Measurements from ENCODE around the gene MAST2.

MAST2 gene

GRCh38 chr1:45806129-45806528 lies 2.7 kb downstream of the MAST2 start:
- Histone ChIP-seq H3K4me1 (ENCODE audit: control insufficient read depth in 1 of 2, insufficient read depth in 2 of 2, low read length in 2 of 2) (peaks cover 15 to 30% of the 10 kb centered on the region in 2 donors), H3K27me3 (ENCODE audit: control insufficient read depth in 1 of 2, insufficient read depth in 2 of 2, low read length in 2 of 2) (no peaks in the 10 kb centered on the region), H3K36me3 (ENCODE audit: control insufficient read depth in 1 of 2, insufficient read depth in 2 of 2, low read length in 2 of 2) (no peaks in the 10 kb centered on the region), H3K27ac (ENCODE audit: low read depth, low read length) (no peak overlapping the region), H3K4me3 (ENCODE audit: low read depth in 1 of 2, low read length in 2 of 2) (no peak overlapping the region), H3K9me3 (ENCODE audit: control insufficient read depth in 1 of 2, low read length in 2 of 2) (no peaks in the 10 kb centered on the region), H3K9ac (ENCODE audit: low read depth in 1 of 2, low read length in 2 of 2) (no peak overlapping the region)

GRCh38 chr1:45809761-45810160 lies 6.3 kb downstream of the MAST2 start:
- H3K36me3 ChIP-seq (ENCODE audit: control insufficient read depth in 1 of 2, insufficient read depth in 2 of 2, low read length in 2 of 2) = peaks cover 0 to 9% of the 10 kb centered on the region in 2 donors
- no peak overlapping the region for H3K9ac ChIP-seq (ENCODE audit: low read depth in 1 of 2, low read length in 2 of 2)
- peaks cover 0 to 12% of the 10 kb centered on the region in 2 donors for H3K4me1 ChIP-seq (ENCODE audit: control insufficient read depth in 1 of 2, insufficient read depth in 2 of 2, low read length in 2 of 2)
- no peak overlapping the region for H3K27ac ChIP-seq (ENCODE audit: low read depth, low read length)
- H3K4me3 ChIP-seq (ENCODE audit: low read depth in 1 of 2, low read length in 2 of 2) = no peak overlapping the region
- H3K27me3 ChIP-seq (ENCODE audit: control insufficient read depth in 1 of 2, insufficient read depth in 2 of 2, low read length in 2 of 2) = no peaks in the 10 kb centered on the region
- no peaks in the 10 kb centered on the region for H3K9me3 ChIP-seq (ENCODE audit: control insufficient read depth in 1 of 2, low read length in 2 of 2)

GRCh38 chr1:45814776-45815175 lies 11.4 kb downstream of the MAST2 start:
- Histone ChIP-seq H3K9ac (ENCODE audit: low read depth in 1 of 2, low read length in 2 of 2) (no peak overlapping the region), H3K27me3 (ENCODE audit: control insufficient read depth in 1 of 2, insufficient read depth in 2 of 2, low read length in 2 of 2) (no peaks in the 10 kb centered on the region), H3K27ac (ENCODE audit: low read depth, low read length) (no peak overlapping the region), H3K36me3 (ENCODE audit: control insufficient read depth in 1 of 2, insufficient read depth in 2 of 2, low read length in 2 of 2) (peaks cover 0 to 9% of the 10 kb centered on the region in 2 donors), H3K4me1 (ENCODE audit: control insufficient read depth in 1 of 2, insufficient read depth in 2 of 2, low read length in 2 of 2) (peaks cover 0 to 1% of the 10 kb centered on the region in 2 donors), H3K4me3 (ENCODE audit: low read depth in 1 of 2, low read length in 2 of 2) (no peak overlapping the region), H3K9me3 (ENCODE audit: control insufficient read depth in 1 of 2, low read length in 2 of 2) (peaks cover 0 to 9% of the 10 kb centered on the region in 2 donors)

GRCh38 chr1:45815667-45816458 lies 12.5 kb downstream of the MAST2 start:
- Histone ChIP-seq H3K4me1 (ENCODE audit: control insufficient read depth in 1 of 2, insufficient read depth in 2 of 2, low read length in 2 of 2) (no peaks in the 10 kb centered on the region), H3K4me3 (ENCODE audit: low read depth in 1 of 2, low read length in 2 of 2) (no peak overlapping the region), H3K9me3 (ENCODE audit: control insufficient read depth in 1 of 2, low read length in 2 of 2) (peaks cover 0 to 10% of the 10 kb centered on the region in 2 donors)

GRCh38 chr1:45820173-45820572 lies 16.8 kb downstream of the MAST2 start:
- Histone ChIP-seq H3K36me3 (ENCODE audit: control insufficient read depth in 1 of 2, insufficient read depth in 2 of 2, low read length in 2 of 2) (no peaks in the 10 kb centered on the region), H3K27ac (ENCODE audit: low read depth, low read length) (no peak overlapping the region), H3K9ac (ENCODE audit: low read depth in 1 of 2, low read length in 2 of 2) (no peak overlapping the region), H3K4me1 (ENCODE audit: control insufficient read depth in 1 of 2, insufficient read depth in 2 of 2, low read length in 2 of 2) (peaks cover 6 to 8% of the 10 kb centered on the region in 2 donors), H3K9me3 (ENCODE audit: control insufficient read depth in 1 of 2, low read length in 2 of 2) (peaks cover 0 to 10% of the 10 kb centered on the region in 2 donors), H3K4me3 (ENCODE audit: low read depth in 1 of 2, low read length in 2 of 2) (no peak overlapping the region), H3K27me3 (ENCODE audit: control insufficient read depth in 1 of 2, insufficient read depth in 2 of 2, low read length in 2 of 2) (no peaks in the 10 kb centered on the region)

More at GRCh38 chr1:45815667-45816458, 12.5 kb downstream of the MAST2 start:
- Histone ChIP-seq H3K27ac (ENCODE audit: low read depth, low read length) (no peak overlapping the region), H3K36me3 (ENCODE audit: control insufficient read depth in 1 of 2, insufficient read depth in 2 of 2, low read length in 2 of 2) (peaks cover 0 to 9% of the 10 kb centered on the region in 2 donors), H3K27me3 (ENCODE audit: control insufficient read depth in 1 of 2, insufficient read depth in 2 of 2, low read length in 2 of 2) (no peaks in the 10 kb centered on the region), H3K9ac (ENCODE audit: low read depth in 1 of 2, low read length in 2 of 2) (no peak overlapping the region)

GRCh38 chr1:45820788-45821187 lies 17.4 kb downstream of the MAST2 start:
- peaks cover 6 to 8% of the 10 kb centered on the region in 2 donors for H3K4me1 ChIP-seq (ENCODE audit: control insufficient read depth in 1 of 2, insufficient read depth in 2 of 2, low read length in 2 of 2)
- H3K9ac ChIP-seq (ENCODE audit: low read depth in 1 of 2, low read length in 2 of 2) = no peak overlapping the region
- no peak overlapping the region for H3K4me3 ChIP-seq (ENCODE audit: low read depth in 1 of 2, low read length in 2 of 2)
- no peak overlapping the region for H3K27ac ChIP-seq (ENCODE audit: low read depth, low read length)
- peaks cover 0 to 10% of the 10 kb centered on the region in 2 donors for H3K9me3 ChIP-seq (ENCODE audit: control insufficient read depth in 1 of 2, low read length in 2 of 2)
- H3K36me3 ChIP-seq (ENCODE audit: control insufficient read depth in 1 of 2, insufficient read depth in 2 of 2, low read length in 2 of 2) = peaks cover 0 to 3% of the 10 kb centered on the region in 2 donors
- H3K27me3 ChIP-seq (ENCODE audit: control insufficient read depth in 1 of 2, insufficient read depth in 2 of 2, low read length in 2 of 2) = no peaks in the 10 kb centered on the region

- no peak overlapping the region for H3K9ac ChIP-seq (ENCODE audit: low read depth in 1 of 2, low read length in 2 of 2)
- peaks cover 0 to 16% of the 10 kb centered on the region in 2 donors for H3K36me3 ChIP-seq (ENCODE audit: control insufficient read depth in 1 of 2, insufficient read depth in 2 of 2, low read length in 2 of 2)
- H3K4me1 ChIP-seq (ENCODE audit: control insufficient read depth in 1 of 2, insufficient read depth in 2 of 2, low read length in 2 of 2) = peaks cover 6 to 8% of the 10 kb centered on the region in 2 donors
- H3K27ac ChIP-seq (ENCODE audit: low read depth, low read length) = no peak overlapping the region
- H3K27me3 ChIP-seq (ENCODE audit: control insufficient read depth in 1 of 2, insufficient read depth in 2 of 2, low read length in 2 of 2) = no peaks in the 10 kb centered on the region
- peaks cover 0 to 10% of the 10 kb centered on the region in 2 donors for H3K9me3 ChIP-seq (ENCODE audit: control insufficient read depth in 1 of 2, low read length in 2 of 2)
- no peak overlapping the region for H3K4me3 ChIP-seq (ENCODE audit: low read depth in 1 of 2, low read length in 2 of 2)
These were observed 19.2 kb downstream of the MAST2 start for GRCh38 chr1:45822644-45823043.

GRCh38 chr1:45824607-45825006 lies 21.2 kb downstream of the MAST2 start:
- H3K4me1 ChIP-seq (ENCODE audit: control insufficient read depth in 1 of 2, insufficient read depth in 2 of 2, low read length in 2 of 2) = peaks cover 6 to 8% of the 10 kb centered on the region in 2 donors
- no peak overlapping the region for H3K27ac ChIP-seq (ENCODE audit: low read depth, low read length)
- H3K27me3 ChIP-seq (ENCODE audit: control insufficient read depth in 1 of 2, insufficient read depth in 2 of 2, low read length in 2 of 2) = no peaks in the 10 kb centered on the region
- H3K9me3 ChIP-seq (ENCODE audit: control insufficient read depth in 1 of 2, low read length in 2 of 2) = peaks cover 0 to 2% of the 10 kb centered on the region in 2 donors
- H3K9ac ChIP-seq (ENCODE audit: low read depth in 1 of 2, low read length in 2 of 2) = no peak overlapping the region
- peaks cover 0 to 20% of the 10 kb centered on the region in 2 donors for H3K36me3 ChIP-seq (ENCODE audit: control insufficient read depth in 1 of 2, insufficient read depth in 2 of 2, low read length in 2 of 2)
- no peak overlapping the region for H3K4me3 ChIP-seq (ENCODE audit: low read depth in 1 of 2, low read length in 2 of 2)

- Histone ChIP-seq H3K27me3 (ENCODE audit: control insufficient read depth in 1 of 2, insufficient read depth in 2 of 2, low read length in 2 of 2) (no peaks in the 10 kb centered on the region), H3K36me3 (ENCODE audit: control insufficient read depth in 1 of 2, insufficient read depth in 2 of 2, low read length in 2 of 2) (peaks cover 0 to 34% of the 10 kb centered on the region in 2 donors), H3K9me3 (ENCODE audit: control insufficient read depth in 1 of 2, low read length in 2 of 2) (no peaks in the 10 kb centered on the region), H3K4me1 (ENCODE audit: control insufficient read depth in 1 of 2, insufficient read depth in 2 of 2, low read length in 2 of 2) (peaks cover 3 to 6% of the 10 kb centered on the region in 2 donors), H3K9ac (ENCODE audit: low read depth in 1 of 2, low read length in 2 of 2) (no peak overlapping the region), H3K4me3 (ENCODE audit: low read depth in 1 of 2, low read length in 2 of 2) (no peak overlapping the region), H3K27ac (ENCODE audit: low read depth, low read length) (no peak overlapping the region)
These were observed 23.8 kb downstream of the MAST2 start for GRCh38 chr1:45827256-45827655.

GRCh38 chr1:45828841-45829240 lies 25.4 kb downstream of the MAST2 start:
- H3K9ac ChIP-seq (ENCODE audit: low read depth in 1 of 2, low read length in 2 of 2) = no peak overlapping the region
- H3K4me3 ChIP-seq (ENCODE audit: low read depth in 1 of 2, low read length in 2 of 2) = no peak overlapping the region
- no peaks in the 10 kb centered on the region for H3K9me3 ChIP-seq (ENCODE audit: control insufficient read depth in 1 of 2, low read length in 2 of 2)
- no peak overlapping the region for H3K27ac ChIP-seq (ENCODE audit: low read depth, low read length)
- H3K4me1 ChIP-seq (ENCODE audit: control insufficient read depth in 1 of 2, insufficient read depth in 2 of 2, low read length in 2 of 2) = no peaks in the 10 kb centered on the region
- H3K36me3 ChIP-seq (ENCODE audit: control insufficient read depth in 1 of 2, insufficient read depth in 2 of 2, low read length in 2 of 2) = peaks cover 0 to 37% of the 10 kb centered on the region in 2 donors
- H3K27me3 ChIP-seq (ENCODE audit: control insufficient read depth in 1 of 2, insufficient read depth in 2 of 2, low read length in 2 of 2) = no peaks in the 10 kb centered on the region

Measured in duodenal mucosa (tissue), 2 donors.